HepG2 (cell line): ENCODE data around the gene ARAP3. TPM values are rescaled to one million over a fixed set of nuclear protein-coding genes. Genes with fewer than 3 reads are reported as not detected.

ENCODE experiments used
- ATAC-seq: fragments of 200-7000 bp; cut with Tn5 transposase; 3 replicates; pipeline ENCODE4 v1.9.1; 2020; ENCODE audit warnings: mild to moderate bottlenecking, moderate library complexity
- BruUV-seq: library from RNA; stranded (reverse); fragments of 400-500 nt; replicated peaks from 2 replicates; lab custom pipeline; 2021; lab: Mats Ljungman, UMichigan
- CTCF ChIA-PET: fragments of 300-600 bp; formaldehyde crosslinking; extraction: SDS; loops from one replicate; lab custom pipeline; 2021; ENCODE audit warnings: low total read pairs, inconsistent platforms, low intra/inter-chr PET ratio; lab: Yijun Ruan, JAX
- POLR2A ChIA-PET: fragments of 350-600 bp; sonication (Branson Sonifier 250); formaldehyde crosslinking; loops from one replicate; lab custom pipeline; 2020; ENCODE audit warnings: antibody characterized with exemption, inconsistent platforms; lab: Yijun Ruan, JAX
- DNase-seq: peaks from one replicate; pipeline ENCODE4 v3.0.0-alpha.2; 2015; ENCODE audit warnings: low spot score
- FAIRE-seq: peaks from 3 replicates; lab custom pipeline; 2011; peaks lifted over from hg19 to GRCh38; lab: Jason Lieb, UNC
- H2AFZ ChIP-seq: one replicate; pipeline ENCODE4 v1.6.1; 2011; ENCODE audit warnings: low read length, inconsistent platforms
- H3K27ac ChIP-seq: fragments of 300-600 bp; 3 replicates; pipeline ENCODE4 v1.8.0; 2011; ENCODE audit warnings: mixed run types, mild to moderate bottlenecking, mixed read lengths, low read length, inconsistent platforms; ENCODE audit not compliant: insufficient read depth; ENCODE audit errors: extremely low read length
- H3K27me3 ChIP-seq, 2 experiments: fragments of 200-600 bp in 1 of 2; 2 replicates in 1 of 2; 3 replicates in 1 of 2; pipeline versions ENCODE4 v1.6.0 to v1.8.0; 2011; ENCODE audit warnings: low read length in 2 of 2, mild to moderate bottlenecking in 2 of 2, moderate library complexity in 2 of 2, inconsistent platforms in 1 of 2; ENCODE audit not compliant: insufficient read depth in 2 of 2, control insufficient read depth in 1 of 2
- H3K36me3 ChIP-seq, 2 experiments: fragments of 200-600 bp in 1 of 2; replicated peaks in 1 of 2; 2 replicates in 1 of 2; 3 replicates in 1 of 2; pipeline versions ENCODE4 v1.5.1 to v1.8.0; 2011; ENCODE audit warnings: low read length in 2 of 2, inconsistent platforms in 1 of 2; ENCODE audit not compliant: insufficient read depth in 2 of 2, control insufficient read depth in 1 of 2
- H3K4me1 ChIP-seq: 2 replicates; pipeline ENCODE4 v1.5.1; 2012; ENCODE audit warnings: low read length, inconsistent platforms; ENCODE audit not compliant: insufficient read depth
- H3K4me2 ChIP-seq: 2 replicates; pipeline ENCODE4 v1.6.0; 2011; ENCODE audit warnings: low read depth, low read length, inconsistent platforms
- H3K4me3 ChIP-seq, 3 experiments: fragments of 200-600 bp in 1 of 3; sonication (generic), shearing (Covaris generic) in 1 of 3; replicated peaks in 1 of 3; 2 replicates each; pipeline ENCODE4 v1.5.1; 2011 to 2016; ENCODE audit warnings: low read length in 3 of 3, inconsistent platforms in 2 of 3, low read depth in 2 of 3, mild to moderate bottlenecking in 2 of 3, control low read depth in 1 of 3, mixed read lengths in 1 of 3; ENCODE audit not compliant: insufficient read depth in 1 of 3
- H3K79me2 ChIP-seq: one replicate; pipeline ENCODE4 v1.6.1; 2011; ENCODE audit warnings: low read length, inconsistent platforms; ENCODE audit not compliant: insufficient read depth
- H3K9ac ChIP-seq: 2 replicates; pipeline ENCODE4 v1.6.0; 2011; ENCODE audit warnings: mild to moderate bottlenecking, low read depth, low read length, inconsistent platforms; ENCODE audit not compliant: insufficient read depth
- H3K9me3 ChIP-seq: 2 replicates; pipeline ENCODE4 v1.5.1; 2012; ENCODE audit warnings: mild to moderate bottlenecking, low read length
- H4K20me1 ChIP-seq: 2 replicates; pipeline ENCODE4 v1.6.0; 2011; ENCODE audit warnings: inconsistent platforms, mild to moderate bottlenecking, low read length, moderate library complexity; ENCODE audit not compliant: insufficient read depth
- HNRNPLL ChIP-seq: fragments of 200-400 bp; formaldehyde crosslinking; IDR thresholded peaks from 2 replicates; pipeline ENCODE4 v1.6.1; 2017; ENCODE audit warnings: mild to moderate bottlenecking, low read depth, low read length; ENCODE audit not compliant: poor library complexity, severe bottlenecking
- KMT2B ChIP-seq: IDR thresholded peaks from 2 replicates; pipeline ENCODE4 v1.6.1; 2016; ENCODE audit warnings: missing genetic modification reagents, missing compliant biosample characterization
- PAX8 ChIP-seq: sonication (generic); formaldehyde crosslinking; IDR thresholded peaks from 2 replicates; pipeline ENCODE4 v1.8.0; 2022; ENCODE audit warnings: mild to moderate bottlenecking, missing genetic modification reagents, borderline replicate concordance
- PHF8 ChIP-seq: sonication (generic); formaldehyde crosslinking; IDR thresholded peaks from 2 replicates; pipeline ENCODE4 v1.5.0; 2020; ENCODE audit warnings: missing genetic modification reagents
- TAF15 ChIP-seq: fragments of 200-400 bp; formaldehyde crosslinking; IDR thresholded peaks from one replicate; pipeline ENCODE4 v1.6.1; 2018; ENCODE audit warnings: mild to moderate bottlenecking, low read depth, low read length; ENCODE audit not compliant: poor library complexity, severe bottlenecking
- ZNF263 ChIP-seq: sonication (generic); formaldehyde crosslinking; IDR thresholded peaks from 2 replicates; pipeline ENCODE4 v1.4.0; 2020; ENCODE audit warnings: missing genetic modification reagents
- ZNF746 ChIP-seq: sonication (generic); formaldehyde crosslinking; IDR thresholded peaks from 2 replicates; pipeline ENCODE4 v1.8.0; 2022; ENCODE audit warnings: mild to moderate bottlenecking, missing genetic modification reagents
- ZNF776 ChIP-seq: sonication (generic); formaldehyde crosslinking; IDR thresholded peaks from 2 replicates; pipeline ENCODE4 v1.4.0; 2020; ENCODE audit warnings: mild to moderate bottlenecking, missing genetic modification reagents
- WGBS: methylation state at CpG from one replicate; pipeline ENCODE4 v1.1.6; 2017; ENCODE audit warnings: low lambda C conversion rate; 5-methylcytosine and 5-hydroxymethylcytosine counted together
- in situ Hi-C: cut with HindIII; loops from 2 replicates; pipeline ENCODE4 v1.10.0; 2017; ENCODE audit warnings: low pct_unique_long_range_greater_than_20kb; ENCODE audit not compliant: extremely low pct_ligation_motif_present
- intact Hi-C: fragments of 100-400 bp; cut with micrococcal nuclease; formaldehyde crosslinking; loops from one replicate; pipeline ENCODE4 v1.10.0; 2022; ENCODE audit not compliant: unreplicated experiment
- polyA plus RNA-seq, 8 experiments: library from polyadenylated mRNA; depleted of rRNA in 3 of 8; stranded (reverse) in 7 of 8; unstranded in 1 of 8; fragments of >200 nt; fragmentation: Illumina TruSeq in 4 of 8; extraction: Trizol in 4 of 8; gene quantifications; 2 replicates each; pipeline versions ENCODE4 v1.2.1 to v1.2.3, GENCODE V29; 2011 to 2016; ENCODE audit warnings: low read depth in 4 of 8, missing spikeins in 1 of 8, mixed read lengths in 1 of 8; ENCODE audit not compliant: insufficient read depth in 1 of 8
- total RNA-seq, 5 experiments: library from RNA; depleted of rRNA; stranded (reverse); fragments of >200 nt; fragmentation: Illumina TruSeq; extraction: Trizol; gene quantifications; 2 replicates each; pipeline ENCODE4 v1.2.3, GENCODE V29; 2016; ENCODE audit warnings: low read depth in 1 of 5
- TF ChIP-seq, protein P1 (sequence below): sonication (generic); formaldehyde crosslinking; IDR thresholded peaks from 2 replicates; pipeline ENCODE4 v1.8.1; 2023; ENCODE audit warnings: mild to moderate bottlenecking, missing genetic modification reagents
- TF ChIP-seq, protein P2 (sequence below): sonication (generic); formaldehyde crosslinking; IDR thresholded peaks from one replicate; pipeline ENCODE4 v1.5.1; 2020; ENCODE audit warnings: mild to moderate bottlenecking, missing genetic modification reagents; ENCODE audit errors: not compliant biosample characterization

Gene ARAP3
- total and polyA plus RNA-seq, 2 of the 13 experiments (the other 11 are each of a cell fraction or from before 2014, with no cell fraction given): 0.25 TPM; not detected in 1

DNA sequence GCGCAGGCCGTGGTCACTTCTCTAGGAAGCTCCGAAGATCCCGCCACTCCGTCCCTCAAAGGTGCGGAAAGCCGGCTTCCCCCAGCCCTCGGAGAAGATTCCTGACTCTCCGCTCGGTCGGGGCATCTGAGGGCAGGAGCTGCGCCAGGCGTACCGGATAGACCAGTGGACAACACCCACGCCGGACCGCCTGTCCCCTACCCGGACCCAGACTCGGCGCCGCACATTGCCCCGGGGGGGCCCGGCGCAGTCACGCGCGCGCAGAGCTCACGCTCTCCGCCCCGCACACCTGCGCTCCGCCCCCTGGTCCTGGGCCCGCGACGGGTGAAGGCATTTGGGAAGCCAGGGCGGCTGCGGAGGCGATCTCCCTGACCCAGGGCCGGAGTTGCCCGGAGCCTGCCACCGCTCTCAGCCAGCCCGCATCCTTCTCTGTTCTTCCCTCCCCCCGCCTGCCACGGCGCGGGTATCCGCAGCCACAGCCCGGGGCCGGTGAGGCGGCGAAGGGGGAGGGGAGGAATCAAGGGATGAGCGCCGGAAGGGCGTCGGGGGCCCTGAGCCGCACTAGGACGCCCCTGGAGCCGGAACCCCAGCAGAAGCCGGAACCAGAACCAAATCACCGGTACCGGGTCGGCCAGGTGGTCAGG, 44.8 kb downstream of the ARAP3 start (continued):
- TF ChIP-seq ZNF746 (peak; percentile 71; the same call in 1 of the 2 replicates), ZNF776 (CRISPR knock-in tag) (peak; percentile 36; the same call in 1 of the 2 replicates)

DNA sequence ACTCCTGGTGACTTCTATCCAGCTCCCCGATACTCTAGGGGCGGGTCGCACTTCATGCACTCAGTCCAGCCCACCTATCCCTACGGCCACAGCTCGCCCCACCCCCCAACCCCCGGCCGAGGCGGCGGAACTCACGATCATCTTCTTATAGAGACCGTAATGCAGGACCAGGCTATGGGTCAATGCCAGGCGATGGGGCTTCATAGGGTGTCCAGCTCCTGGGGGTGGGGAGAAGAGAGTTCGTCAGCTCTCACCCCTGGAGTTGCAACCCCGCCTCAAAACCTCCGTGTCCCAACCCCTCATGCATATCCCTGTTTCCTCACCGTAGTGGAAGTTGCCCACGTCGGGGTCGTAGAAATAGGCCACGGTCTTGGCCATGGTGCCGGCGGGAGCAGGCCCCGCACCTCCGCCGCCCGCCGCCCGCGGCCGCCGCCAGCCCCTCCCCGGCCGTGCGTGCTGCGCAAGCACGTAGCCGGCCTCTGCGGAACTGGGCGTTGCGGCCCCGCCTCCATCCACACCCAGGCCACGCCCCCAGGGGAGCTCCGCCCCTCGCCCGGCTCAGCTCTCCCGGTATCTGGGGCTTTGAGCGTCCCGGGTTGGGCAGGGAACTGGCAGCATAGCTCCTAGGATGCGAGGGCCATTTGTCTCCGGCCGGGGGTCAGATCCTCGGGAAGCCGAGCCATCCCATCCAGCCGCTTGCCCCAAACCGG, 45.5 kb downstream of the ARAP3 start, which contains the start of the genes HDAC3 and RELL2:
Gene HDAC3, minus strand, starts transcription at position 437 of the 710 bp plus-strand sequence. Its CDS starts 59 bp downstream, at position 378.
Gene RELL2, plus strand, starts transcription at position 585 of the 710 bp plus-strand sequence. CDS start 1,229 bp downstream, outside the sequence.
- Histone ChIP-seq H3K79me2 (peaks cover 40% of the 10 kb centered on the region), H2AFZ (peak within 1 kb of the TSS; percentile 1), H3K36me3 (peaks cover 2 to 23% of the 10 kb centered on the region in 2 experiments; a peak in 3 of 5 replicates), H3K4me1 (peaks cover 30% of the 10 kb centered on the region), H4K20me1 (peaks cover 7% of the 10 kb centered on the region), H3K27me3 (no peaks in the 10 kb centered on the region; a peak in 1 of 5 replicates), H3K9me3 (no peaks in the 10 kb centered on the region), H3K27ac (peak within 1 kb of the TSS; percentile 75), H3K4me2 (peak within 1 kb of the TSS; percentile 95), H3K9ac (peak within 1 kb of the TSS; percentile 90), H3K4me3 (peak within 1 kb of the TSS; percentile 91 to 99 (median 99))
- ATAC-seq (peak; percentile 88), FAIRE-seq (peak; percentile 49), DNase-seq (peak; percentile 81)
- 0% methylated on average over 13 of the region's 55 CpGs for WGBS
- TSS peak; percentile 52 for BruUV-seq
- in situ Hi-C loops: loop anchor here (5.0 kb wide), 1 partner anchor 44 kb away; no protein-coding TSS in a partner anchor
- CTCF ChIA-PET: interaction anchor here (1.3 kb wide), 1 partner anchor 18 kb away, joined by 6 read pairs; the partner anchor contains the start of gene DIAPH1
- intact Hi-C loops: no loop called here
- POLR2A ChIA-PET: interaction anchor here (0.8 to 3.1 kb wide), 17 partner anchors 9 to 332 kb away, joined by 3 to 35 read pairs (median 7); partner anchors contain the start of genes DELE1, DIAPH1, FCHSD1 and RNF14
- peak; percentile 76 for TF ChIP-seq PHF8
- TF ChIP-seq HNRNPLL: peak; percentile 84
- 0 out of 2 replicates have a peak, but pooled peaks have one; percentile 39 for TF ChIP-seq PAX8 (CRISPR knock-in tag)
- TF ChIP-seq, protein P1, sequence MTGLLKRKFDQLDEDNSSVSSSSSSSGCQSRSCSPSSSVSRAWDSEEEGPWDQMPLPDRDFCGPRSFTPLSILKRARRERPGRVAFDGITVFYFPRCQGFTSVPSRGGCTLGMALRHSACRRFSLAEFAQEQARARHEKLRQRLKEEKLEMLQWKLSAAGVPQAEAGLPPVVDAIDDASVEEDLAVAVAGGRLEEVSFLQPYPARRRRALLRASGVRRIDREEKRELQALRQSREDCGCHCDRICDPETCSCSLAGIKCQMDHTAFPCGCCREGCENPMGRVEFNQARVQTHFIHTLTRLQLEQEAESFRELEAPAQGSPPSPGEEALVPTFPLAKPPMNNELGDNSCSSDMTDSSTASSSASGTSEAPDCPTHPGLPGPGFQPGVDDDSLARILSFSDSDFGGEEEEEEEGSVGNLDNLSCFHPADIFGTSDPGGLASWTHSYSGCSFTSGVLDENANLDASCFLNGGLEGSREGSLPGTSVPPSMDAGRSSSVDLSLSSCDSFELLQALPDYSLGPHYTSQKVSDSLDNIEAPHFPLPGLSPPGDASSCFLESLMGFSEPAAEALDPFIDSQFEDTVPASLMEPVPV (CRISPR knock-in tag): 0 out of 2 replicates have a peak, but pooled peaks have one; percentile 45
- TF ChIP-seq, protein P2, sequence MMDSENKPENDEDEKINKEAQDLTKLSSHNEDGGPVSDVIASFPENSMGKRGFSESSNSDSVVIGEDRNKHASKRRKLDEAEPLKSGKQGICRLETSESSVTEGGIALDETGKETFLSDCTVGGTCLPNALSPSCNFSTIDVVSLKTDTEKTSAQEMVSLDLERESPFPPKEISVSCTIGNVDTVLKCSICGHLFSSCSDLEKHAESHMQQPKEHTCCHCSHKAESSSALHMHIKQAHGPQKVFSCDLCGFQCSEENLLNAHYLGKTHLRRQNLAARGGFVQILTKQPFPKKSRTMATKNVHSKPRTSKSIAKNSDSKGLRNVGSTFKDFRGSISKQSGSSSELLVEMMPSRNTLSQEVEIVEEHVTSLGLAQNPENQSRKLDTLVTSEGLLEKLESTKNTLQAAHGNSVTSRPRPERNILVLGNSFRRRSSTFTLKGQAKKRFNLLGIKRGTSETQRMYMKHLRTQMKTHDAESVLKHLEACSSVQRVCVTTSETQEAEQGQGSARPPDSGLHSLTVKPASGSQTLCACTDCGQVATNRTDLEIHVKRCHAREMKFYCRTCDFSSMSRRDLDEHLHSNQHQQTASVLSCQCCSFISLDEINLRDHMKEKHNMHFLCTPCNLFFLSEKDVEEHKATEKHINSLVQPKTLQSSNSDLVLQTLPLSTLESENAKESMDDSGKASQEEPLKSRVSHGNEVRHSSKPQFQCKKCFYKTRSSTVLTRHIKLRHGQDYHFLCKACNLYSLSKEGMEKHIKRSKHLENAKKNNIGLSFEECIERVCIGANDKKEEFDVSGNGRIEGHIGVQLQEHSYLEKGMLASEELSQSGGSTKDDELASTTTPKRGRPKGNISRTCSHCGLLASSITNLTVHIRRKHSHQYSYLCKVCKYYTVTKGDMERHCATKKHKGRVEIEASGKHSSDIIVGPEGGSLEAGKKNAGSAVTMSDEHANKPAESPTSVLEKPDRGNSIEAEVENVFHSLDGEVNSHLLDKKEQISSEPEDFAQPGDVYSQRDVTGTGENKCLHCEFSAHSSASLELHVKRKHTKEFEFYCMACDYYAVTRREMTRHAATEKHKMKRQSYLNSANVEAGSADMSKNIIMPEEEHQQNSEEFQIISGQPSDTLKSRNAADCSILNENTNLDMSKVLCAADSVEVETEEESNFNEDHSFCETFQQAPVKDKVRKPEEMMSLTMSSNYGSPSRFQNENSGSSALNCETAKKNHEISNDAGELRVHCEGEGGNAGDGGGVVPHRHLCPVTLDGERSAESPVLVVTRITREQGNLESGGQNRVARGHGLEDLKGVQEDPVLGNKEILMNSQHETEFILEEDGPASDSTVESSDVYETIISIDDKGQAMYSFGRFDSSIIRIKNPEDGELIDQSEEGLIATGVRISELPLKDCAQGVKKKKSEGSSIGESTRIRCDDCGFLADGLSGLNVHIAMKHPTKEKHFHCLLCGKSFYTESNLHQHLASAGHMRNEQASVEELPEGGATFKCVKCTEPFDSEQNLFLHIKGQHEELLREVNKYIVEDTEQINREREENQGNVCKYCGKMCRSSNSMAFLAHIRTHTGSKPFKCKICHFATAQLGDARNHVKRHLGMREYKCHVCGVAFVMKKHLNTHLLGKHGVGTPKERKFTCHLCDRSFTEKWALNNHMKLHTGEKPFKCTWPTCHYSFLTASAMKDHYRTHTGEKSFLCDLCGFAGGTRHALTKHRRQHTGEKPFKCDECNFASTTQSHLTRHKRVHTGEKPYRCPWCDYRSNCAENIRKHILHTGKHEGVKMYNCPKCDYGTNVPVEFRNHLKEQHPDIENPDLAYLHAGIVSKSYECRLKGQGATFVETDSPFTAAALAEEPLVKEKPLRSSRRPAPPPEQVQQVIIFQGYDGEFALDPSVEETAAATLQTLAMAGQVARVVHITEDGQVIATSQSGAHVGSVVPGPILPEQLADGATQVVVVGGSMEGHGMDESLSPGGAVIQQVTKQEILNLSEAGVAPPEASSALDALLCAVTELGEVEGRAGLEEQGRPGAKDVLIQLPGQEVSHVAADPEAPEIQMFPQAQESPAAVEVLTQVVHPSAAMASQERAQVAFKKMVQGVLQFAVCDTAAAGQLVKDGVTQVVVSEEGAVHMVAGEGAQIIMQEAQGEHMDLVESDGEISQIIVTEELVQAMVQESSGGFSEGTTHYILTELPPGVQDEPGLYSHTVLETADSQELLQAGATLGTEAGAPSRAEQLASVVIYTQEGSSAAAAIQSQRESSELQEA (CRISPR knock-in tag): peak; percentile 11
- peak; percentile 28; the same call in 1 of the 2 replicates for TF ChIP-seq ZNF263 (CRISPR knock-in tag)
- TF ChIP-seq TAF15: peak; percentile 32
- no peak for TF ChIP-seq KMT2B (CRISPR knock-in tag)
